ENCODE data around the gene UCK2.

The UCK2 gene

GRCh38 chr1:165816157-165816556, 11.3 kb upstream of the UCK2 start:
- Histone ChIP-seq H3K4me2 (ENCODE audit: low read length) (no peak overlapping the region), H2AFZ (ENCODE audit: low read depth, low read length) (no peak overlapping the region), H3K9me3 (ENCODE audit: insufficient read depth, low read length) (no peaks in the 10 kb centered on the region), H3K27me3 (ENCODE audit: low read depth, low read length) (no peaks in the 10 kb centered on the region), H4K20me1 (ENCODE audit: insufficient read depth, low read length) (no peaks in the 10 kb centered on the region), H3K9ac (ENCODE audit: low read length) (no peak overlapping the region), H3K36me3 (replicated peaks; ENCODE audit: low read depth, low read length) (no peaks in the 10 kb centered on the region), H3K27ac (ENCODE audit: low read length) (no peak overlapping the region), H3K4me1 (ENCODE audit: low read length) (no peaks in the 10 kb centered on the region), H3K4me3 (ENCODE audit: low read length) (no peak overlapping the region), H3K79me2 (ENCODE audit: low read length) (no peaks in the 10 kb centered on the region)
- TF ChIP-seq EZH2phosphoT487 (IDR thresholded peaks at IDR 0.05; ENCODE audit: low read depth) (no peak), CTCF (IDR thresholded peaks at IDR 0.05; ENCODE audit: low read depth, low read length) (no peak)

- Histone ChIP-seq H3K4me3 (ENCODE audit: low read length) (no peak overlapping the region), H2AFZ (ENCODE audit: low read depth, low read length) (no peak overlapping the region), H3K36me3 (replicated peaks; ENCODE audit: low read depth, low read length) (no peaks in the 10 kb centered on the region), H3K9me3 (ENCODE audit: insufficient read depth, low read length) (no peaks in the 10 kb centered on the region), H3K9ac (ENCODE audit: low read length) (no peak overlapping the region), H3K27me3 (ENCODE audit: low read depth, low read length) (no peaks in the 10 kb centered on the region), H3K27ac (ENCODE audit: low read length) (no peak overlapping the region), H3K79me2 (ENCODE audit: low read length) (no peaks in the 10 kb centered on the region), H3K4me2 (ENCODE audit: low read length) (no peak overlapping the region), H3K4me1 (ENCODE audit: low read length) (no peaks in the 10 kb centered on the region), H4K20me1 (ENCODE audit: insufficient read depth, low read length) (no peaks in the 10 kb centered on the region)
- no peak for TF ChIP-seq EZH2phosphoT487 (IDR thresholded peaks at IDR 0.05; ENCODE audit: low read depth)
- TF ChIP-seq CTCF (IDR thresholded peaks at IDR 0.05; ENCODE audit: low read depth, low read length): no peak
These were observed 10.5 kb upstream of the UCK2 start for GRCh38 chr1:165816826-165817497.

DNA sequence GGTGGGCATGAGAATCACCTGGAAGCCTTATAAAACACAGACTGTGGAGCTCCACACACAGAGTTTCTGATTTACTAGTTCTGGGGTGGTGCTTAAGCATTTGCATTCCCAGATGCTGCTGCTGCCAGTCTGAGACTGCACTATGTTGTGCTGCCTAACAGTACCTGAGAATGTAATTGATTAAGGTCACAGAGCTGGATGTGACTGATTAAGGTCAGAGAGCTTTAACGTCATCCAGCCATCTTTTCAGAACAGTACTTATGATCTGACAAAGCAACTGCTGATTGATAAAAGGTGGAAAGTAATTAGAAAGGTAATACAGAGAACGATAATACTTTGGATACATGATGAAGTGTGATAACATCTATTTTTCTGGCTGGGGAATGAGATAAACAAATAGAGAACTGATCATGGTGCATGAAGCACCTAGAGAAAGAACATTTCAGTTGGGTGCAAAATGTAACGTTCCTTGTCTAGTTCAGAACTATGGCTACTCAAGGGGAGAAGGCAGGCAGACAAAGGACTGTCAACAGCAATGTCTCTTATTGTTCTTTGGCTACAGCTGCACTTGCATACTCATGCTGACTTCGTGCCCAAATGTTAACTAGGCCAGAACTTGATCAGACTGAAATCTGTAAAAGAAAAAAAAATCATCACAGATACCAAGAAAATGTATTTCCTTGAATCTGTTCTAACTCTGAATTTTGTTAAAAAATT, 3.7 kb upstream of the UCK2 start:
- Histone ChIP-seq H2AFZ (ENCODE audit: low read depth, low read length) (peak overlapping the region; percentile 33), H3K9ac (ENCODE audit: low read length) (no peak overlapping the region), H3K4me3 (ENCODE audit: low read length) (no peak overlapping the region), H3K9me3 (ENCODE audit: insufficient read depth, low read length) (no peaks in the 10 kb centered on the region), H3K4me2 (ENCODE audit: low read length) (peak overlapping the region; percentile 29), H3K27me3 (ENCODE audit: low read depth, low read length) (no peaks in the 10 kb centered on the region), H3K36me3 (replicated peaks; ENCODE audit: low read depth, low read length) (no peaks in the 10 kb centered on the region), H3K79me2 (ENCODE audit: low read length) (peaks cover 13% of the 10 kb centered on the region), H3K4me1 (ENCODE audit: low read length) (peaks cover 15% of the 10 kb centered on the region), H3K27ac (ENCODE audit: low read length) (no peak overlapping the region), H4K20me1 (ENCODE audit: insufficient read depth, low read length) (no peaks in the 10 kb centered on the region)
- no peak for TF ChIP-seq CTCF (IDR thresholded peaks at IDR 0.05; ENCODE audit: low read depth, low read length)
- no peak for TF ChIP-seq EZH2phosphoT487 (IDR thresholded peaks at IDR 0.05; ENCODE audit: low read depth)

- Histone ChIP-seq H3K9ac (ENCODE audit: low read length) (no peak overlapping the region), H3K27ac (ENCODE audit: low read length) (no peak overlapping the region), H3K4me1 (ENCODE audit: low read length) (peaks cover 17% of the 10 kb centered on the region), H3K27me3 (ENCODE audit: low read depth, low read length) (no peaks in the 10 kb centered on the region), H3K4me3 (ENCODE audit: low read length) (no peak overlapping the region), H3K36me3 (replicated peaks; ENCODE audit: low read depth, low read length) (no peaks in the 10 kb centered on the region), H3K79me2 (ENCODE audit: low read length) (peaks cover 19% of the 10 kb centered on the region), H3K4me2 (ENCODE audit: low read length) (no peak overlapping the region), H4K20me1 (ENCODE audit: insufficient read depth, low read length) (no peaks in the 10 kb centered on the region), H2AFZ (ENCODE audit: low read depth, low read length) (no peak overlapping the region), H3K9me3 (ENCODE audit: insufficient read depth, low read length) (no peaks in the 10 kb centered on the region)
- TF ChIP-seq EZH2phosphoT487 (IDR thresholded peaks at IDR 0.05; ENCODE audit: low read depth): no peak
- no peak for TF ChIP-seq CTCF (IDR thresholded peaks at IDR 0.05; ENCODE audit: low read depth, low read length)
These were observed 3.2 kb upstream of the UCK2 start for GRCh38 chr1:165824269-165824643.
